GM19395 (cell line): ENCODE results near the gene CPEB3.
"Not testable (repeated sequence)": the region's sequence is repeated elsewhere in the genome, so short reads cannot be mapped to it uniquely, and the experiment has no call there.

Experiments used
- ATAC-seq: cut with Tn5 transposase; IDR thresholded peaks from one replicate; pipeline ENCODE4 v1.9.1; 2021; ENCODE audit warnings: mild to moderate bottlenecking, moderate library complexity; ENCODE audit not compliant: unreplicated experiment

Gene CPEB3

DNA sequence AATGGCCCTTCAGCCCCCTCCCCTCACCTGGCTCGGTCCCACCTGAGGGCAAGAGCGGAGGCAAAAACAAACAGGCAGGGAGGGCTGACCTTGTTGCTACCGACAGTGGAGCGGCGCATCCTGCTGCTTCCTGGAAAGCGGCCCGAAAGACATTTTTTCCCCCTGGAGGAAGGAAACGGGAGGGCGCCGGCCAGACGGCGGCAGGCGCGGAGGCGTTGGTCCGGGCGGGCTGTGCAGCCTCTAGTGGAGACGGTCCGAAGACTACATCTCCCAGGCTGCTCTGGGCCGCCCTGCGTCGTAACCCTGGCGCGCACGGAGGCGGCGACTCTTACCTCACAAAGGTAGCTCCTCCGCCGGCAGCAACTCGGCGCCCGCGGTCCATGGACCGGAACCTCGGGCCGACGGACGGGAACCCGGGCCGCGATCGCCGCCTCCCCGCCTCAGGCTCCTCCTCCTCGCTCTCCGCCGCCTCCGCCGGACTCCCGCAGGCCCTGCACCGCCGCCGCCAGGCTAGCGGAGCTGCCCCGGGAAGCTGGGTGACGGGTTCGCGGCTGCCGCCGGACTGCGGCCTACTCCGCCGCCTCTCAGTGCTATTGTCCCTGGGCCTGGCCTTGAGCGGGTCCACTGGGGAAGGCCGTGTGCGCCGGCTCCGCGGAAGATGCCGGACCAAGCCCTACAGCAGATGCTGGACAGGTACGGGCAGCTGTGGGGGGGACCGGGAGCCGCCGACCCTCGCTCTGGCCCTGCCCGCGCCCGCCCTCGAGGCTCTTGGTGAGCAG lies at the start of gene CPEB3, which contains the start of gene MARCHF5:
TSS of gene CPEB3 (minus strand) at position 242 of the 779 bp plus-strand sequence. CDS start 50,728 bp downstream, outside the sequence.
TSS of gene MARCHF5 (plus strand) at position 331 of the 779 bp plus-strand sequence. CDS start at position 659, 328 bp downstream.
- peak; percentile 98 for ATAC-seq

- not testable (repeated sequence) for ATAC-seq
Measured at GRCh38 chr10:92329927-92330326, 39.0 kb upstream of the CPEB3 start.

DNA sequence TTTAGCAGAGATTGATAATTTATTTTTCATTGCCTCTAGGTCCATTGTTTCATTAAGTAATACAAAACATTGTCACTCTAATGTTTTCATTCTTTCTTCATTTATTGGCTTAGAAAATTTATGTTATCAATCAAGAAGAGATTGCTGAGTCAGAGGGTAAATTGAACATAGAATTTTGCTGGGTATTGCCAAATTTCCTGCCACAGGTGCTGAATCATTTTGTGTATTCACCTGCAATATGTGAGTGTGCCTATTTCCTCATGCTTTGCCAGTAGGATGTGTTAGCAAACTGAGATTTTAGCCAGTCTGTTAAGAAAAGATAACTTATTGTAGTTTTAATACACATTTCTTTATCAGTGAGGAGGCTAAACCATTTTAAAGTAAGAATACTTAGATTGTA lies 38.1 kb upstream of the CPEB3 start:
- no peak for ATAC-seq

DNA sequence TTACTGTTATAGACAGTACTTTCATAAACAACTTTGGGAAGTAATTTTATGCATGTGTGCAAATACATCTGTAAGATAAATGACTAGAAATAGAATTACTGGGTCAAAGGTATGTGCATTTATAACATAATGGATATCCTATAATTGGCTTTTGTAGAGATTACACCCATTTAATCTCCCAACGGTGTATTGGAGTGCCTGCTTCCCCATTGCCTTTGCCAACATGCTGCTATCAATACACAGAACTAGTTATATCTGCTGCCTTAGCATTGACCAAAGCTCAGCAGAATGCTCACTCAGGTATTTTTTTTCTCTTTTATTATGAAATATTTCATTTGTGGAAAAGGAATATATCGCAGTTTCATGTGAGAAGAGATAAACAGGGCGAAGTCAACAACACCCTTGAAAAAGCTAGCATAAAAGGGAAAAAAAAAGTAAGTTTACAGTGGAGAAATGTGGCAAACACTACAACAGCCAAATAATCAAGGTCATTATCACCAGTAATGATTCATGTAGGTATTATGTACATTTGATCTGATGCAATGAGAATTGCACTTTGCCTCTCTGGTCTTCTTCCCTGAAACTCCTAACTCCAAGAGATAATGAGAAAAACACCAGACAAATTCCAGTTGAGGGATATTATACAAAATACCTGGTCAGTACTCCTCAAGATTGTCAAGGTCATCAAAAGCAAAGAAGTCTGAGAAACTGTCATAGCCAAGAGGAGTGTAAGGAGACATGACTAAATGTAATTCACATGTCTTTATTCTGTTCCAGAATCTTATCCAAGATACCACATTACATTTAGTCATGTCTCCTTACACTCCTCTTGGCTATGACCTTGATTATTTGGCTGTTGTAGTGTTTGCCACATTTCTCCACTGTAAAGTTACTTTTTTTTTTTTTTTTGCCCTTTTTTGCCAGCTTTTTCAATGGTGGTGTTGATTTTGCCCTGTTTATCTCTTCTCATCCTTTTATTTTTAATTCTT lies 36.9 kb upstream of the CPEB3 start:
- no peak for ATAC-seq

- ATAC-seq, result no peak
Measured at GRCh38 chr10:92323079-92323478, 32.2 kb upstream of the CPEB3 start.

- no peak for ATAC-seq
Measured at GRCh38 chr10:92316610-92317009, 25.7 kb upstream of the CPEB3 start.

DNA sequence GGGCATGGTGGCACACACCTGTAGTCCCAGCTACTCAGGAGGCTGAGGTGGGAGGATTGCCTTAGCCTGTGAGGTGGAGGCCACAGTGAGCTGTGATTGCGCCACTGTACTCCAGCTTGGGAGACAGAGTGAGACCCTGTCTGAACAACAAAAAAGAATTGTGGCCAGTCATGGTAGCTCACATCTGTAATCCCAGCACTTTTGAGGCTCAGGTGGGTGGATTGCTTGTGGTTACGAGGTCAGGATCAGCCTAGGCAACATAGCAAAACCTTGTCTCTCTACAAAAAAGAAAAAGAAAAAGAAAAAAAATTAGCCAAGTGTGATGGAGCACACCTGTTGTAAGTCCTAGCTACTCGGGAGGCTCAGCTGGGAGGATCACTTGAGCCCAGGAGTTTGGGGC lies 22.9 kb upstream of the CPEB3 start:
- ATAC-seq, result no peak

DNA sequence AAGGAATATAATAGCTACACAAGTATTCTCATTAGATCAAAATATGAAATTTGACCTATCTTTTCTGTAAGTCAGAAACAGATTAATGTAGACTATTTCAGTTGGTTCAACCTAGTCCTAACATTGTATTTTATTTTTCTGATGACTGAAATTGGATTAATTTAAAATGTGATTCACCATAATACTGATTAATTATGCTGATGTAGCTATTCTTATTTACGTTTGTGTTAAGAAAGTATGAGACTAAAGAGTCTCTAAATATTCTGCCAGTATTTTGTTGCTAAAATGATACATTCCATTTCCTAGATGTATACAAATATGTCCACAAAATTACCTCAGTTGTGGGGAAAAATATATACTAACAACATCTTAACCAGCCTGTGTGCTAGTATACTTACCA lies 18.4 kb upstream of the CPEB3 start:
- no peak for ATAC-seq

DNA sequence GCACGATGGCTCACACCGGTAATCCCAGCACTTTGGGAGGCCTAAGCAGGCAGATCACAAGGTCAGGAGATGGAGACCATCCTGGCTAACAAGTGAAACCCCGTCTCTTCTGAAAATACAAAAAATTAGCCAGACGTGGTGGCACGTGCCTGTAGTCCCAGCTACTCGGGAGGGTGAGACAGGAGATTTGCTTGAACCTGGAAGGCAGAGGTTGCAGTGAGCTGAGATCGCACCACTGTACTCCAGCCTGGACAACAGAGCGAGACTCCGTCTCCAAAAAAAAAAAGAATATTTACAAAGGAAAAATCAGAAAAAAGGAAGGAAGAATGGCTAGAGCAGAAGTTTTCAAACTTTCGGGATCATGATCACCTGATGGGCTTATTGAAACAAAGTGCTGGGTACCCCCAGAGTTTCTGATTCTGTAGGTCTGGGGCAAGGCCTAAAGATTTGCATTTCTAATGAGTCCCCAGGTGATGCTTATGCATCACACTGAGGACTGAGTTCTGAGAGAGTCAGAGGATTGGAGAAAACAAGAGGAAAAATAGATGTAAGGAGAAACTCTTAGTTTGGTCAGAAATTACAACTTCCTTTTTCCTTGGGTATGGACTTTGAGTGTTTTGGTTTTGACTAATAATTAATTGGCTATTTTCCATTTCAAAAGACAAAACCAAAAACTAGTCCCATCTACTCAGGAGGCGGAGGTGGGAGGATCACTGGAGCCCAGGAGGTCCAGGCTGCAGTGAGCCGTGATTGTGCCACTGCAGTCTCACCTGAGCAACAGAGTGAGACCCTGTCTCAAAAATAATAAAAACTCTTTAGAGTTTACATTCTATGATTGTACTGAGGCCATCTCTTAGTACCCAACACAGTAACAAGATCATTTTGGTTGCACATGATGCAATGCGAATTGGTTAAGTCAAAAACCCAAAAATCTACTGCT lies 14.5 kb upstream of the CPEB3 start:
- ATAC-seq, result no peak

DNA sequence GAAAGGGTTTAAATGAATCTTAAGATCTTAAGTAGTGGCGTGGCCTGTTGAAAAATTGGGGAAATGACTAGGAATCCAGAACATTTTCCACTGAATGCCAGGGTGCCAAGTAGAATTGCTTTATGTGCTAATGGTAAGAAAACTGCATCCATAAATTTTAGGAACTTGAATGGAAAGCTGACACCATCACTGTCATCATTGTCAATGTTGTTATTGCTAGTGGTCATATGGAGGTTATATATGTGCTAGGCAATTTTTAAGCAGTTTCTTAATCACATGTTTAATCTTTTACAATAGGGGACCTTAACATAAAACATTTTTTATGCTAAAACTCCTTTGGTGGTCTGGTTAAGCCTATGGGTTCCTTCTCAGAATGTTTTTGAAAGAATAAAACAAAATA lies 13.2 kb upstream of the CPEB3 start:
- no peak for ATAC-seq

GRCh38 chr10:92303096-92303495 lies 12.2 kb upstream of the CPEB3 start:
- no peak for ATAC-seq

DNA sequence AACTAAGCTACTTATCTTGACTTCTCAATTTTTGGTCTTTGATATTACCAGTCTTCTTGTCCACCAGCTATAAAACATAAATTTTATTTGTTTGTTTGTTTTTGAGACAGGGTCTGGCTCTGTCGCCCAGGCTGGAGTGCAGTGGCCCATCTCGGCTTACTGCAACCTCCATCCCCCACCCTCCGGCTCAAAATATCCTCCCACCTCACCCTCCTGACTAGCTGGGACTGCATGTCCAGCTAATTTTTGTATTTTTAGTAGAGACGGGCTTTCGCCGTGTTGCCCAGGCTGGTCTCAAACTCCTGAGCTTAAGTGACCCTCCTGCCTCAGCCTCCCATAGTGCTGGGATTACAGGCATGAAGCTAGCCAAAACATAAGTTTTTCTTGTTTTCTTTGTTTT lies 7.6 kb upstream of the CPEB3 start:
- ATAC-seq, result no peak

- ATAC-seq, result no peak
Measured at GRCh38 chr10:92291921-92292845, 1.3 kb upstream of the CPEB3 start.

GRCh38 chr10:92291616-92291865 lies 663 bp upstream of the CPEB3 start:
- no peak for ATAC-seq

- ATAC-seq, result peak; percentile 22
Measured at GRCh38 chr10:92290076-92290836, 622 bp downstream of the CPEB3 start.

DNA sequence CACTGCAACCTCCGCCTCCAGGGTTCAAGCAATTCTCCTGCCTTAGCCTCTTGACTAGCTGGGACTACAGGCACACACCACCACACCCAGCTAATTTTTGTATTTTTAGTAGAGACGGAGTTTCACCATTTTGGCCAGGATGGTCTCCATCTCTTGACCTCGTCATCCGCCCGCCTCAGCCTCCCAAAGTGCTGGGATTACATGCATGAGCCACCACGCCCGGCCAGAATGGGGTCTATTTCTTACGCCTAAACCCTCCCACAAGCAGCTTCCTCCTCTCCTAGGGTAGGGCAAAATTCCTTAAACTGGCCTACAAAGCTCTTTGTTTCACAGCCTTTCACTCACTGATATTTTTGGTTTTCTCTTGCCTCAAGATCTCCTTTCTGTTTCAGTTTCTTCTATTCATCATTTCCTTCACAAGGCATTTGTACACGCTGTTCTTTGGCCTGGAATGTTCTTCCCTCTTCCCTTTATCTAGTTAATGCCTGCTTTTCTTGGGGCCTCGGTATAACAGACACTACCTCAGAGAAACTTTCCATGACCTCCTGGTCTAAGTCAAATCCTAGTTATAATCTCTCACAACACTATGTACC lies 6.7 kb downstream of the CPEB3 start:
- ATAC-seq, result no peak

DNA sequence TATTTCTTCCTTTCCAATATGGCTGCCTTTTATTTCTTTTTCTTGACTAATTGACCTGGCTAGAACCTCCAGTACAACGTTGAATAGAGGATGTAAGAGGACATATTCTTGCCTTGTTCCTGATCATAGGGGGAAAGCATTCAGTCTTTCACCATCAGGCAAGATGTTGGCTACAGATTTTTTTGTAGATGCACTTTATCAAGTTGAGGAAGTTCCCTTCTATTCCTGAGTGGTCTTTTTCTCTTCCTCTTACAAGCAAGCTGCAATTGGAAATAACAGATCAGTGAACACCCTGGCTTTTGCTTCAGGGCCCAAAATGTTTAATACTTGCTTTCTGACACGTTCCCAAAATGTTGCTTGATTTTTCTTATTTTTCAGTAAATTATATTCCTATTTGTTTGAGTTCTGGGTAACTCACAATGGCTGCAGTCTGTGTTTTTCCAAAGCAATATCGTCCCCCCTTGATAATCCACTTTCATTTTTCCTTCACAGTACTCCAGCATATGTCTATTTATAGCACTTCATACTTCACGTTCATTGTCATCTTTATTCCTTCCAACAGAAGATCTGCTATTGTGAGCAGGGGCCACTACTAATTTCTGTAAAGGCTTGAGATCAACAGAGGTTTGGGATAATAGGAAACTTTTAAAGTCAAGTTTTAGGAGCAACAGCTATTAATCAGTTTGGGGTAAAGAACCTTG lies 11.7 kb downstream of the CPEB3 start:
- no peak for ATAC-seq

DNA sequence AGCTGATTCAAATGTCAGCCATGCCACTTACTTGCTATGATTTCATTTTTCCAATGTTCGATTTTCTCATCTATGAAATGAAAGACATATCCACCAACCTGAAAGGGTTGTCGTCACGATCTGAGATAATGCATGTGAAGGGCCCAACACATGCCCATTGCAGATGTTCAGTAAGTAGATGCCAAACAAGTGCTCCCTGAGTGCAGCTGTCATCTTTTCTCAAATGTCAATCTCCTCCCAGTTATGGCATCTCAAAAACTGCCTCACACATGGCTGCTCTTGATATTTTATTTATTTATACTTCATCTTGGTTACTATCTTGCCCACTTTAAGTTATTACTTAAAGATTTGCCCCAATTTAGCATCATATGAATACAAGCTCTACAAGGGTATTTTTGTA lies 16.8 kb downstream of the CPEB3 start:
- no peak for ATAC-seq
